Karpas-422 (cell line): ENCODE data around the gene TMEM170B. TPM values are rescaled to one million over a fixed set of nuclear protein-coding genes. Genes with fewer than 3 reads are reported as not detected.
A peak's percentile ranks its signal among the peaks of the same experiment; 100 is the strongest.

Experiments
- DNase-seq: peaks from one replicate; pipeline ENCODE4 v3.0.0-alpha.2; 2015
- H2AFZ ChIP-seq: fragments of 200-600 bp; sonication (generic); 2 replicates; pipeline ENCODE4 v1.6.1; 2014; ENCODE audit warnings: antibody characterized with exemption, low read length, mixed read lengths
- H3K27ac ChIP-seq: fragments of 200-600 bp; sonication (generic); 2 replicates; pipeline ENCODE4 v1.5.1; 2014; ENCODE audit warnings: mild to moderate bottlenecking, low read length, moderate library complexity
- H3K27me3 ChIP-seq: fragments of 200-600 bp; sonication (generic); 2 replicates; pipeline ENCODE4 v1.6.1; 2014; ENCODE audit warnings: low read length, mixed read lengths
- H3K36me3 ChIP-seq: fragments of 200-600 bp; sonication (generic); 2 replicates; pipeline ENCODE4 v1.6.1; 2014; ENCODE audit warnings: low read length, mixed read lengths; ENCODE audit not compliant: insufficient read depth
- H3K4me1 ChIP-seq: fragments of 200-600 bp; sonication (generic); 2 replicates; pipeline ENCODE4 v1.6.1; 2014; ENCODE audit warnings: mild to moderate bottlenecking, low read length, mixed read lengths
- H3K4me2 ChIP-seq: fragments of 200-600 bp; sonication (generic); 2 replicates; pipeline ENCODE4 v1.6.1; 2014; ENCODE audit warnings: low read length, low read depth, mild to moderate bottlenecking; ENCODE audit not compliant: poor library complexity, severe bottlenecking
- H3K4me3 ChIP-seq: fragments of 200-600 bp; sonication (generic); 2 replicates; pipeline ENCODE4 v1.5.1; 2014; ENCODE audit warnings: mild to moderate bottlenecking, antibody characterized with exemption, low read length, mixed read lengths
- H3K79me2 ChIP-seq: fragments of 200-600 bp; sonication (generic); 2 replicates; pipeline ENCODE4 v1.6.1; 2014; ENCODE audit warnings: mild to moderate bottlenecking, low read length, mixed read lengths
- H3K9ac ChIP-seq: fragments of 200-600 bp; sonication (generic); 2 replicates; pipeline ENCODE4 v1.6.0; 2014; ENCODE audit warnings: low read length
- H3K9me2 ChIP-seq: fragments of 200-600 bp; sonication (generic), shearing (Covaris generic); replicated peaks from 2 replicates; pipeline ENCODE4 v1.6.0; 2014; ENCODE audit warnings: mild to moderate bottlenecking, low read length, moderate library complexity; ENCODE audit not compliant: insufficient read depth
- H3K9me3 ChIP-seq: fragments of 300-700, 200-600 bp; sonication (generic); 2 replicates; pipeline ENCODE4 v1.6.1; 2014; ENCODE audit warnings: low read length, mixed read lengths
- H4K20me1 ChIP-seq: fragments of 200-600 bp; sonication (generic); 2 replicates; pipeline ENCODE4 v1.6.1; 2014; ENCODE audit warnings: mild to moderate bottlenecking, antibody characterized with exemption, low read length, low read depth; ENCODE audit not compliant: insufficient read depth
- total RNA-seq: library from RNA; depleted of rRNA; stranded (reverse); fragments of >200 nt; shearing (Covaris generic); gene quantifications from 2 replicates; pipeline ENCODE4 v1.2.3, GENCODE V29; 2014; ENCODE audit warnings: low replicate concordance

Gene TMEM170B
- total RNA-seq, 1 experiment from 2014 or later: 2.4 TPM

DNA sequence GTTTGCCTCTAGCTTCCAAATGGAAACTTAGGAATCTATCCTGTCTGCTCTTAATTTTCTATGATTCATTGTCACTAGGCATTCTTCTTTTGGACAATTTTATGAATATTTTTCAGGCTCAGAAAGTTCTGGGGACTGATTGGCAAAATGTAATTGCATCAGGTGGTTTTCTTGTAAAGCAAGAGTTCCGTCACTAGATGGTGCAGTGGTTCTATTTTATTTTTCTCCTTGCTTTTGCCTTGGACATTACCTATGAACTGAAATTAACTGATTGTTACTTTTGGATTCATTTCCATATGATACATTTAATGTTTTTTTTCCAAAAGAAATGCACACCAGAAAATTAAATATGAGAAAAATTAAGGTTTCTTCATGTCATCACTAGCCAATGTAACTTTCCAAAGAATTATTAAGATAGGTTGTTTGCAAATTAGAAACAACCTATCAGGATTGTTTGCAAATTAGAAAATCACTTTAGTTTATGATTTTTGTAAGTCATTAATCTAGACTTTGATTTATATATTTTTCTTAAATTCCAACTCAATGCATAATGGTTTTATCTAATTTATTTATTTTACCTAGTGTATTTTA lies 48.0 kb downstream of the TMEM170B start:
- H3K27me3 ChIP-seq: no peaks in the 10 kb centered on the region

GRCh38 chr6:11586117-11586516 lies 48.6 kb downstream of the TMEM170B start:
- H3K27ac ChIP-seq: no peak overlapping the region
- no peaks in the 10 kb centered on the region for H4K20me1 ChIP-seq
- H3K79me2 ChIP-seq: no peaks in the 10 kb centered on the region
- no peaks in the 10 kb centered on the region for H3K9me3 ChIP-seq
- no peaks in the 10 kb centered on the region for H3K9me2 ChIP-seq
- no peak for DNase-seq
- H3K4me3 ChIP-seq: no peak overlapping the region
- no peaks in the 10 kb centered on the region for H3K27me3 ChIP-seq
- H3K4me2 ChIP-seq: no peak overlapping the region
- no peaks in the 10 kb centered on the region for H3K4me1 ChIP-seq
- H3K9ac ChIP-seq: no peak overlapping the region
- H3K36me3 ChIP-seq: no peaks in the 10 kb centered on the region
- no peak overlapping the region for H2AFZ ChIP-seq

More for the DNA sequence above, 48.0 kb downstream of the TMEM170B start:
- Histone ChIP-seq H2AFZ (no peak overlapping the region), H3K9ac (no peak overlapping the region), H3K9me2 (no peaks in the 10 kb centered on the region), H3K4me1 (no peaks in the 10 kb centered on the region), H3K79me2 (no peaks in the 10 kb centered on the region), H3K27ac (no peak overlapping the region), H3K36me3 (no peaks in the 10 kb centered on the region), H3K4me2 (no peak overlapping the region), H3K4me3 (no peak overlapping the region), H4K20me1 (no peaks in the 10 kb centered on the region), H3K9me3 (no peaks in the 10 kb centered on the region)
- peak; percentile 82 for DNase-seq

DNA sequence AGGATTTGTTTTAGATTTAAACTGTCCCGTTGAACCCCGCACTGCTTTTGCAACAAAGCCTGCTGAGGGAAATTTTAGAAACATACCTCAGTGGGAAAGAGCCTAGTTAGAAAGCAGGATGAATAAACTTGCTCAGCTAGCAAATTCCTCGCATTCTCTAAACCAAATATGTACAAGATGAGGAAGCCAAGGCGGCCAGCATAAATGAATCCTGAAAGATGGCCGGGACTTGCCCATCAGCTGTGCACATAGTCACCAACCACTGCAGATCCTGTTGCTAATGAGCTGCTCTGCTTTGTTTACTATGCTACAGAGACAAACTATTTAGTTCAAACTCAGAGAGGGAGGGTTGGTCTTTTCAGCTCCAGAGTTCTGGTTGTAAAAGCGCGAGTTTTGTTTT lies 49.0 kb downstream of the TMEM170B start:
- H3K9me3 ChIP-seq: no peaks in the 10 kb centered on the region
- no peak overlapping the region for H2AFZ ChIP-seq
- H3K4me1 ChIP-seq: no peaks in the 10 kb centered on the region
- DNase-seq: no peak
- H4K20me1 ChIP-seq: no peaks in the 10 kb centered on the region
- H3K27me3 ChIP-seq: no peaks in the 10 kb centered on the region
- H3K36me3 ChIP-seq: no peaks in the 10 kb centered on the region
- H3K4me3 ChIP-seq: no peak overlapping the region
- H3K27ac ChIP-seq: no peak overlapping the region
- no peak overlapping the region for H3K4me2 ChIP-seq
- H3K9me2 ChIP-seq: no peaks in the 10 kb centered on the region
- no peaks in the 10 kb centered on the region for H3K79me2 ChIP-seq
- H3K9ac ChIP-seq: no peak overlapping the region

- H4K20me1 ChIP-seq: no peaks in the 10 kb centered on the region
- H3K36me3 ChIP-seq: no peaks in the 10 kb centered on the region
- no peak overlapping the region for H2AFZ ChIP-seq
These were observed 51.7 kb downstream of the TMEM170B start for GRCh38 chr6:11589261-11589660.

DNA sequence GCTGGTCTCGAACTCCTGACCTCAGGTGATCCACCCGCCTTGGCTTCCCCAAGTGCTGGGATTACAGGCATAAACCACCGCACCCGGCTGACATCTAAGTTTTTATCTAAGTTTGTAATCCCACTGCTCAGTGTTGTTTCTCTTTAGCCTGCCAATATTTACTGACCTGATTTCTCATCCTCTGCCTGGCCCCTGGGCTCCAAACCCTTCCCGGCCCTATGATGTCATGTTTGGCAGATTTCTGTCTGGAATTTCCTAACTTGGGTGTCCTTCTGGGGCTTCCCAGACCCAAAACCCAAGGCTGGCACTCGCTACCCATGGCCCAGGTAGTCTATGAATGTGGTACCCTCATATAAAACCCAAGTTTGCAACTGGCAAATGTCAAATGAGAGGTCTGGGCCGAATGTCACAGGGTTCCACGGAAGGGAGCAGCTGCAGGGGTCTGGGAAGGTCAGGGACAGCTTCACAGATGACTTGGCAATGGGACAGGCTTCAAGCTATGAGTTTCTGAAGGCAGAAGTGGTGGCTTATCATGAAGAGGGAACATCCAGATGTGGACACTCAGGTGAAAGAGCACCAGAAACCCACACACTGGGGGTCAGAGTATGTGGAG lies 54.9 kb downstream of the TMEM170B start:
- H3K9ac ChIP-seq: no peak overlapping the region
- no peaks in the 10 kb centered on the region for H3K9me3 ChIP-seq
- no peak for DNase-seq
- no peak overlapping the region for H3K4me3 ChIP-seq
- no peaks in the 10 kb centered on the region for H3K79me2 ChIP-seq
- no peaks in the 10 kb centered on the region for H3K27me3 ChIP-seq
- H3K9me2 ChIP-seq: no peaks in the 10 kb centered on the region
- H3K27ac ChIP-seq: no peak overlapping the region
- H2AFZ ChIP-seq: no peak overlapping the region
- no peak overlapping the region for H3K4me2 ChIP-seq
- H3K36me3 ChIP-seq: no peaks in the 10 kb centered on the region
- no peaks in the 10 kb centered on the region for H4K20me1 ChIP-seq
- peaks cover 3% of the 10 kb centered on the region; the same call in 1 of the 2 replicates for H3K4me1 ChIP-seq

More at GRCh38 chr6:11589261-11589660, 51.7 kb downstream of the TMEM170B start:
- Histone ChIP-seq H3K79me2 (no peaks in the 10 kb centered on the region), H3K9ac (no peak overlapping the region), H3K27me3 (no peaks in the 10 kb centered on the region), H3K9me2 (no peaks in the 10 kb centered on the region), H3K4me2 (no peak overlapping the region), H3K4me1 (no peaks in the 10 kb centered on the region), H3K4me3 (no peak overlapping the region), H3K27ac (no peak overlapping the region), H3K9me3 (no peaks in the 10 kb centered on the region)
- DNase-seq: no peak

GRCh38 chr6:11593096-11593495 lies 55.5 kb downstream of the TMEM170B start:
- H4K20me1 ChIP-seq: no peaks in the 10 kb centered on the region
- no peaks in the 10 kb centered on the region for H3K27me3 ChIP-seq
- H3K4me2 ChIP-seq: no peak overlapping the region
- H3K79me2 ChIP-seq: no peaks in the 10 kb centered on the region
- no peaks in the 10 kb centered on the region for H3K9me2 ChIP-seq
- H3K36me3 ChIP-seq: no peaks in the 10 kb centered on the region
- H3K4me1 ChIP-seq: peaks cover 3% of the 10 kb centered on the region; the same call in 1 of the 2 replicates
- no peak overlapping the region for H2AFZ ChIP-seq
- H3K9me3 ChIP-seq: no peaks in the 10 kb centered on the region
- H3K27ac ChIP-seq: no peak overlapping the region
- no peak for DNase-seq
- no peak overlapping the region for H3K4me3 ChIP-seq
- H3K9ac ChIP-seq: no peak overlapping the region

DNA sequence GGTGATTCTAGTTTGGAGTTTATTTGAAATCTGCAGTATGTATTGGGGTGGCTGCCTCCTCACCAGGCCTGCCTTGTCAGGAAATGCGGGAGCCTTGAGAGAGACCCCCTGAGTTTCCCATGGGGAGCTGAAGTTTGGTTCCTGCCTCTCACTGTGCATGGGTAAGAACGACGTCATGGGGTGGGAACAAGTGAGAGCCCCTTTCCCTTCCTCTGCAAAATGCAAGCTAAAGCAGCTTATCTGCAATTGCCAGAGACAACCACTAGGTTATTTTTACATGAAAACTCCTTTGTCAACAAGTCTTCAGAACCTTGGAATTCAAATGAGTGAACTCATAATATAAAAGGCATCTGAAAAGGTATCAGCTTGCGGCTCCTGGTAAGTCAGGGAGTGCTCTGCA lies 58.4 kb downstream of the TMEM170B start:
- Histone ChIP-seq H3K4me3 (no peak overlapping the region), H3K27me3 (no peaks in the 10 kb centered on the region), H3K4me1 (peaks cover 3% of the 10 kb centered on the region; the same call in 1 of the 2 replicates), H3K79me2 (no peaks in the 10 kb centered on the region), H2AFZ (no peak overlapping the region), H3K9ac (no peak overlapping the region), H4K20me1 (no peaks in the 10 kb centered on the region), H3K27ac (no peak overlapping the region), H3K4me2 (no peak overlapping the region), H3K9me3 (no peaks in the 10 kb centered on the region), H3K9me2 (no peaks in the 10 kb centered on the region), H3K36me3 (no peaks in the 10 kb centered on the region)
- peak; percentile 56 for DNase-seq

DNA sequence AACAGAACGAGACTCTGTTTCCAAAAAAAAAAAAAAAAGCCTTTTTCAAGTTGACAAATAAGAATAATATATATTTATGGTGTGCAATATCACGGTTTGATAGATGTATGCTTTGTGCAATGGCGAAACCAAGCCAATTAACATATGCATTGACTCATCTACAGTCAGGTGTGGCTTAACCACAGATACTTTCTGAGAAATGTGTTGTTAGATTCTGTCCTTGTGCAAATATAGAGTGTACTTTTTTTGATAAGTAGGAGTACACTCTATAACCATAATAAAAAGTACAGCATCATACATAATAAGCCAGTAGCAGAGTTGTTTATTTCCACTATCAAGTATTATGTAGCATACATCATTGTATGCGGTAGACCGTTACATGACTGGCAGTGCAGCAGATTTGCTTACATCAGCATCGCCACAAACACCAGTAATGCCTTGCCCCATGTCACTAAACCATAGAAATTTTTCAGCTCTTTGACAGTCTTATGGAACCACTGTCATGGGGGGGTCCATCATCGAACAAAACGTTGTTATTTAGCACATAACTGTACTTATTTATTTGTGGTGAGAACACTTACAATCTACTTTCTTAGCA lies 59.2 kb downstream of the TMEM170B start:
- Histone ChIP-seq H3K4me1 (peaks cover 3% of the 10 kb centered on the region; the same call in 1 of the 2 replicates), H4K20me1 (no peaks in the 10 kb centered on the region), H3K27me3 (no peaks in the 10 kb centered on the region), H3K36me3 (no peaks in the 10 kb centered on the region), H3K9ac (no peak overlapping the region), H3K4me3 (no peak overlapping the region), H3K4me2 (no peak overlapping the region), H2AFZ (no peak overlapping the region), H3K79me2 (no peaks in the 10 kb centered on the region), H3K9me2 (no peaks in the 10 kb centered on the region), H3K9me3 (no peaks in the 10 kb centered on the region), H3K27ac (no peak overlapping the region)
- DNase-seq: no peak
